ENCODE measurements around the gene DPP6. TPM values are rescaled to one million over a fixed set of nuclear protein-coding genes. Genes with fewer than 3 reads are reported as not detected.

DPP6 gene
- total and polyA plus RNA-seq, 2 of the 8 experiments (the other 6 are each of a cell fraction or from before 2014, with no cell fraction given), result 4.7 to 6.8 TPM

DNA sequence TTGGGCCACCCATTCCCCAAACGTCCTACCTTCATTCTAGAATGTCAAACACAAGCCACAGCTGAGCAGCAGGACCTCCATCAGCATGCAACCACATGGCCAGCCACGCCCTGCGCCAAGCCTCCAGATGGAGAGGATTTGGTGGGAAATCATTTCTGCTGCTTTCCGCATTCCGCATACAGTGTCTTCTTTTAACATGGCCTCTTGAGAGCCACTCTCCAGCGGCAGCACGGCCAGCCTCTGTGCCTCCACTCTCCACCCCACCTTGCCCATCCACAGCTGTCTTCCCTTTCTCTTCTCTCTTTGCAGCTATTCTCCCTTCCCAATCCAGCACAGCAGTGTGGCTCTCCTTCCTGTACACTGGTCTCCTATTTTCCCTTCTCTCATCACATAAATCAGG, 561.6 kb downstream of the DPP6 start:
- H4K8ac ChIP-seq (ENCODE audit: extremely low read depth, insufficient read depth, low read length), result no peak overlapping the region
- H3K23me2 ChIP-seq (ENCODE audit: low read depth, low read length), result 0 out of 2 replicates have a peak, but pooled peaks cover 2% of the 10 kb centered on the region
- no peaks in the 10 kb centered on the region for H3K9me3 ChIP-seq (ENCODE audit: insufficient read depth in 2 of 2, low read depth in 1 of 2, low read length in 1 of 2)
- no peak for DNase-seq (ENCODE audit: low read depth in 1 of 2, low spot score in 2 of 2)
- WGBS, 2 experiments (ENCODE audit: extremely low coverage in 1 of 2, insufficient coverage in 1 of 2, insufficient read length in 1 of 2, insufficient replicate concordance in 2 of 2, low coverage in 1 of 2, low lambda C conversion rate in 2 of 2, missing lambda C conversion rate in 1 of 2), result 82% methylated on average over 7 of the region's 7 CpGs; no CpG with 5 or more reads in 1 of the 2 experiments
- H4K20me1 ChIP-seq (replicated peaks in 1 of 2; ENCODE audit: control insufficient read depth in 1 of 2, insufficient read depth in 2 of 2, low read length in 2 of 2), result no peaks in the 10 kb centered on the region
- TF ChIP-seq ATF2 (IDR thresholded peaks at IDR 0.05; ENCODE audit: low read length), result no peak
- TF ChIP-seq SP4 (IDR thresholded peaks at IDR 0.05; ENCODE audit: low read length), result no peak
- no peak for TF ChIP-seq POU5F1 (IDR thresholded peaks at IDR 0.05; ENCODE audit: low read depth, low read length)
- POLR2A ChIA-PET (ENCODE audit: partially characterized antibody), result no interaction called here
- FAIRE-seq, result no peak
- H2BK5ac ChIP-seq (ENCODE audit: low read depth, low read length), result no peak overlapping the region
- no peaks in the 10 kb centered on the region for H3K36me3 ChIP-seq (ENCODE audit: control insufficient read depth in 2 of 4, insufficient read depth in 4 of 4, low read length in 3 of 4)
- H2BK120ac ChIP-seq (replicated peaks; ENCODE audit: low read depth, low read length), result no peak overlapping the region
- CTCF ChIA-PET (ENCODE audit: partially characterized antibody), result interaction anchor here (0.6 to 1.4 kb wide), 3 partner anchors 15 to 145 kb away, joined by 3 to 4 read pairs (median 3); no protein-coding TSS in a partner anchor
- no peak overlapping the region for H2AK5ac ChIP-seq (ENCODE audit: low read depth, low read length)
- H2BK12ac ChIP-seq (ENCODE audit: low read depth, low read length), result no peak overlapping the region
- no peak overlapping the region for H3K4me3 ChIP-seq (ENCODE audit: extremely low read depth in 1 of 4, insufficient read depth in 2 of 4, low read depth in 3 of 4, low read length in 4 of 4)
- no peak overlapping the region for H2BK15ac ChIP-seq (ENCODE audit: low read length)
- H3K9ac ChIP-seq (replicated peaks in 1 of 4; ENCODE audit: extremely low read depth in 1 of 4, low read depth in 3 of 4, low read length in 3 of 4), result no peak overlapping the region
- no peak overlapping the region for H3K23ac ChIP-seq (ENCODE audit: insufficient read length)
- H3K27me3 ChIP-seq (replicated peaks in 1 of 4; ENCODE audit: control insufficient read depth in 3 of 4, extremely low read depth in 1 of 4, insufficient read depth in 3 of 4, low read length in 3 of 4), result no peaks in the 10 kb centered on the region
- no peak overlapping the region for H4K91ac ChIP-seq (replicated peaks; ENCODE audit: insufficient read length, low read length)
- H3K4ac ChIP-seq (replicated peaks; ENCODE audit: insufficient read length, low read depth, low read length), result no peak overlapping the region
- H3K18ac ChIP-seq (ENCODE audit: extremely low read depth, low read length), result no peak overlapping the region
- no peaks in the 10 kb centered on the region for H3K4me1 ChIP-seq (replicated peaks in 1 of 4; ENCODE audit: control insufficient read depth in 3 of 4, insufficient read depth in 4 of 4, low read length in 3 of 4)
- H2AFZ ChIP-seq (ENCODE audit: low read length), result no peak overlapping the region
- H3K79me2 ChIP-seq (ENCODE audit: control insufficient read depth in 1 of 2, insufficient read depth in 2 of 2, low read length in 2 of 2), result no peaks in the 10 kb centered on the region
- no peaks in the 10 kb centered on the region for H3K79me1 ChIP-seq (ENCODE audit: low read depth, low read length)
- H4K5ac ChIP-seq (ENCODE audit: insufficient read length, low read depth, low read length), result no peak overlapping the region
- no peak overlapping the region for H3K56ac ChIP-seq (replicated peaks; ENCODE audit: insufficient read length, low read depth, low read length)
- no peak overlapping the region for H2BK20ac ChIP-seq (ENCODE audit: low read length)
- H3K4me2 ChIP-seq (ENCODE audit: insufficient read depth in 1 of 2, low read depth in 2 of 2, low read length in 2 of 2), result no peak overlapping the region
- no peak overlapping the region for H3K27ac ChIP-seq (ENCODE audit: low read depth, low read length)
- H3K14ac ChIP-seq (ENCODE audit: insufficient read length), result no peak overlapping the region
